Chondrocyte (in vitro differentiated cells): ENCODE measurements around the gene IL1RAPL1. TPM values are rescaled to one million over a fixed set of nuclear protein-coding genes. Genes with fewer than 3 reads are reported as not detected.

Experiments
- DNase-seq: peaks from one replicate; pipeline ENCODE4 v3.0.0; 2021; ENCODE audit warnings: mixed read lengths, low spot score
- H3K27ac Mint-ChIP-seq: one replicate; pipeline ENCODE4 v1.8.0; 2021; ENCODE audit warnings: mild to moderate bottlenecking, moderate library complexity, mixed read lengths; ENCODE audit not compliant: unreplicated experiment
- H3K27me3 Mint-ChIP-seq: 2 replicates; pipeline ENCODE4 v1.8.0; 2021; ENCODE audit warnings: low read depth, mixed read lengths
- H3K36me3 Mint-ChIP-seq: 2 replicates; pipeline ENCODE4 v1.8.0; 2021; ENCODE audit warnings: low read depth, mixed read lengths
- H3K4me1 Mint-ChIP-seq: 2 replicates; pipeline ENCODE4 v1.8.0; 2021; ENCODE audit warnings: low read depth, mild to moderate bottlenecking, mixed read lengths
- H3K4me3 Mint-ChIP-seq: one replicate; pipeline ENCODE4 v1.8.0; 2021; ENCODE audit warnings: mild to moderate bottlenecking, moderate library complexity, mixed read lengths; ENCODE audit not compliant: unreplicated experiment
- H3K9me3 Mint-ChIP-seq: 2 replicates; pipeline ENCODE4 v1.8.0; 2021; ENCODE audit warnings: low read depth, mixed read lengths
- total RNA-seq: library from RNA; stranded (reverse); gene quantifications from 3 replicates; pipeline ENCODE4 v1.2.1, GENCODE V29; 2021
- TF ChIP-seq, protein P1 (sequence below): fragments of 200-600 bp; sonication (generic); IDR thresholded peaks from 2 replicates; pipeline ENCODE4 v1.5.0; 2021; ENCODE audit warnings: antibody characterized with exemption, mild to moderate bottlenecking, moderate library complexity

IL1RAPL1 gene
- total RNA-seq, 1 donor from 2014 or later = not detected

DNA sequence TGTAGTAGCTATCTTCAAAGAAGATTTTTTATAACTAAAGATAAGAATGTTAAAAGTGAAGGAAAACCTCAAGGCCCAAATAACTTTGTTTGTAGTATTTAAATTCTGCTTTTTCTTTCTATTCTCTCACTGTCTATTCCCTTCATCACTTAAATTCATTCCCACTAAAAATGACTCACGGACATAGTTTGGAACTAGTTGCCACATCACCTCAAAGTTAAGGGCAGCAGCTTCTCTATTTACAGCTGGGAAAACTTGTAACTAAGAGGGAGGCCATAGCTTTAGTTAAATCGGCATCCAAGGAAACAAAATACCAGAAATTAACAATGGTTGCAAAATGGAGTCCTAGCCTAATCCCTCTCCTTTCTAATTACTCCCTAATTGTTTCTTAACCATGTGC is 1302.8 kb downstream of the IL1RAPL1 start:
- no peaks in the 10 kb centered on the region for H3K9me3 Mint-ChIP-seq
- TF ChIP-seq, protein P1, sequence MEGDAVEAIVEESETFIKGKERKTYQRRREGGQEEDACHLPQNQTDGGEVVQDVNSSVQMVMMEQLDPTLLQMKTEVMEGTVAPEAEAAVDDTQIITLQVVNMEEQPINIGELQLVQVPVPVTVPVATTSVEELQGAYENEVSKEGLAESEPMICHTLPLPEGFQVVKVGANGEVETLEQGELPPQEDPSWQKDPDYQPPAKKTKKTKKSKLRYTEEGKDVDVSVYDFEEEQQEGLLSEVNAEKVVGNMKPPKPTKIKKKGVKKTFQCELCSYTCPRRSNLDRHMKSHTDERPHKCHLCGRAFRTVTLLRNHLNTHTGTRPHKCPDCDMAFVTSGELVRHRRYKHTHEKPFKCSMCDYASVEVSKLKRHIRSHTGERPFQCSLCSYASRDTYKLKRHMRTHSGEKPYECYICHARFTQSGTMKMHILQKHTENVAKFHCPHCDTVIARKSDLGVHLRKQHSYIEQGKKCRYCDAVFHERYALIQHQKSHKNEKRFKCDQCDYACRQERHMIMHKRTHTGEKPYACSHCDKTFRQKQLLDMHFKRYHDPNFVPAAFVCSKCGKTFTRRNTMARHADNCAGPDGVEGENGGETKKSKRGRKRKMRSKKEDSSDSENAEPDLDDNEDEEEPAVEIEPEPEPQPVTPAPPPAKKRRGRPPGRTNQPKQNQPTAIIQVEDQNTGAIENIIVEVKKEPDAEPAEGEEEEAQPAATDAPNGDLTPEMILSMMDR = no peak
- H3K27ac Mint-ChIP-seq = no peak overlapping the region
- H3K4me3 Mint-ChIP-seq = no peak overlapping the region
- DNase-seq = no peak
- no peaks in the 10 kb centered on the region for H3K36me3 Mint-ChIP-seq
- H3K27me3 Mint-ChIP-seq = peaks cover 3% of the 10 kb centered on the region
- H3K4me1 Mint-ChIP-seq = no peaks in the 10 kb centered on the region

DNA sequence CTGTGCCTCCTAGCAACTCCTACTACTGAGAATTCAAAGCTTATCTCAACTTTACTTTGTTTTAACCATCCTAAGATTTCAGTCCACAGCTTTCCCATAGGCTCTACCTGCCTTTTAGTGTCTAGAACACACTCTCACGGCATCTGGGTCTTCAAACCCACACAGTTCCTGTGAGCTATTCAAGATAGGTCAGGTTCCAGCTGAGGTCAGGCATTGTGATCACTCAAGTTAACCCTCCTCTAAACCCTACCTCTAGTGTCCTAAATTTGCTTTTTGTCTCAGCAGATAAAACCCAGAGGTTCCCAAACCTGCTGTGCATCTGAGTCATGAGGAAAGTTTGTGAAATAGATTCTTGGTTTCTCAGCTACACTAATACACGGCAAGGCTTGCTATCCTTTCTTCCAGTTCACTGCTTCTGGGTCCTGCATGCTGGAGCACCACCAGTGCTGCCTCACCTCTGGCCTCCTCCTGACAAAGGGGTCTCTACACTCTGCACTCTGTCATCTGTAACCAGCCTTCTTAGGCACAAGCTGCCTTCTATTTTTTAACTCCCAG is 1303.5 kb downstream of the IL1RAPL1 start:
- Mint-ChIP-seq H3K36me3 (no peaks in the 10 kb centered on the region), H3K9me3 (no peaks in the 10 kb centered on the region), H3K27me3 (peaks cover 3% of the 10 kb centered on the region), H3K4me1 (no peaks in the 10 kb centered on the region), H3K27ac (no peak overlapping the region), H3K4me3 (no peak overlapping the region)
- TF ChIP-seq, protein P1 = no peak
- DNase-seq = no peak

DNA sequence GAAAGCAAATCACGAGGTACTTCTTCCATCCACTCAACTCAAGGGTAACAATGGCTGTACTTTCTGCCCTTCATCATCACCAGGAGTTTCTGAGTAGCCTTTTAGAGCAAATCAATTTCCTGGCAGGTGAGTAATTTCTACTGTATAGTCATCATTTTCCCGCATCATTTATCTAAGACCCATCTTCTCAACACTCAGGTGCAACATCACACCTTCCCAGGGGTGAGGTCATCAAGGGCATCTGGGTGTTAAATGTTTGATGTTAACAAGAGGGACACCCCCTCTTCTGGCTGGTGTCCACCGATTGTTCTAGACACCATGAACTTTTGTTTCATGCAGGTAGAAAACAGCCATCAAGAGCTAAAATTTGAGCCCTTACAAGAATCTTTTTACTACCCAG is 1314.8 kb downstream of the IL1RAPL1 start:
- Mint-ChIP-seq H3K36me3 (no peaks in the 10 kb centered on the region), H3K4me1 (no peaks in the 10 kb centered on the region), H3K27me3 (peaks cover 9% of the 10 kb centered on the region), H3K27ac (no peak overlapping the region), H3K9me3 (no peaks in the 10 kb centered on the region), H3K4me3 (no peak overlapping the region)
- DNase-seq = no peak
- TF ChIP-seq, protein P1 = no peak

DNA sequence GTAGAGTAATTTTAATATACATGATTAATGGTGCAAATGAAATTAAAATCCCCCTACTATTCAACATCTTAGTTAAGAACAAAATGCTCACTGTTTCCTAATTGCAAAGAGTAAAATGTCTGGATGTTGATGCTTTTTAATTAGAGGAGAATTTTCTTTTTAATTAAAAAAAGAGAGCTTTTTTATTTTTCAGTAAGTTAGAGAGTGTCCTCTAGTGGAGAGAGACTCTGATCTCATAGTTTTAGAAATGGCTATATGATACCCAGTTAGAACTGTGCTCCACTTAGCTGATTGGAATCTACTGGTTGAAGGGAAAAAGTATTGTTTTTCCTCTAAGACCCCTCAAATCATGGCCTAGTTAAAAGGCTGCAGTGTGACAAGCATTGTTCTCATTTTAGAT is 1316.1 kb downstream of the IL1RAPL1 start:
- H3K27me3 Mint-ChIP-seq = peaks cover 9% of the 10 kb centered on the region
- no peak overlapping the region for H3K27ac Mint-ChIP-seq
- H3K9me3 Mint-ChIP-seq = no peaks in the 10 kb centered on the region
- TF ChIP-seq, protein P1 = peak; percentile 78
- H3K4me1 Mint-ChIP-seq = no peaks in the 10 kb centered on the region
- H3K36me3 Mint-ChIP-seq = no peaks in the 10 kb centered on the region
- H3K4me3 Mint-ChIP-seq = no peak overlapping the region
- DNase-seq = no peak

DNA sequence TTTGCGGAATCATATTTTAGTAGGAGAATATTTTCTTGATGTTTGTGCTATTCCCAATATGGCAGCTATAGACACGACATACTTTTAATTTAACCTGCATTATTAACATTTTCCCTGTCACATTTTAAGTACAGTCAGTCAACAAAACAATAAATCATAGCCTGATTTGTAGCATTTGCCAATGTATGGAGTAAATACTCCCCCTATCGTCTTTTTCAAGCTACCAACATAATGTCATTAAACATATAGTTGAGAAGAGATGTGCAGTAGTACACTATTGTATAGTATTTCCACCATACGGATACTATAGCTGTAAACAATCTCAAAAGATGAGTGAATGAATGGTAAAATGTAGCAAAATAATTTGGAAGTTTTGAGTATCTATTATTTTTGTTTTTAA is 1324.4 kb downstream of the IL1RAPL1 start:
- TF ChIP-seq, protein P1 = peak; percentile 69
- Mint-ChIP-seq H3K27ac (no peak overlapping the region), H3K36me3 (no peaks in the 10 kb centered on the region)

More for the DNA sequence above, 1324.4 kb downstream of the IL1RAPL1 start:
- Mint-ChIP-seq H3K9me3 (peaks cover 3% of the 10 kb centered on the region), H3K4me1 (no peaks in the 10 kb centered on the region), H3K27me3 (no peaks in the 10 kb centered on the region), H3K4me3 (no peak overlapping the region)
- no peak for DNase-seq
